Measurements from ENCODE around the gene SESN3.

DNA sequence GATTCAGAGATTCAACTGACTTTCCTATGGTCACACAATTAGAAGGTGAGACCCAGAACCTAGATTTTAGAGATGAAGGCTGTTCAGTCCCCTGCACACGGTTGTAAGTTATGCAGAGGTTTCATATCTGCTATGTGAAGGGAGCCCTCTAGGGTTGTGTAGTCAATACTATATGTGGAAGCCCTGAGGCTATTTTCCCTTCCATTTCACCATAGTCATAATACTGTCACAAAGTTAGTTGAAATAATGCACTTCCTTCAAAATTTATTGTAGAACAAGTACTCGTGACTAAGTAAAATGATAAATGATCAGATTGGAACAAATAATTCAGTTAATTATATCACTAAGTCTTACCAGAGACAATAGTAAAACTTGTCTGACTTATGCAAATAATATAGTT, 92.6 kb downstream of the SESN3 start:
- no peak for TF ChIP-seq EZH2 (IDR thresholded peaks at IDR 0.05; ENCODE audit: low read length, unreplicated experiment)
- TF ChIP-seq, protein P1, sequence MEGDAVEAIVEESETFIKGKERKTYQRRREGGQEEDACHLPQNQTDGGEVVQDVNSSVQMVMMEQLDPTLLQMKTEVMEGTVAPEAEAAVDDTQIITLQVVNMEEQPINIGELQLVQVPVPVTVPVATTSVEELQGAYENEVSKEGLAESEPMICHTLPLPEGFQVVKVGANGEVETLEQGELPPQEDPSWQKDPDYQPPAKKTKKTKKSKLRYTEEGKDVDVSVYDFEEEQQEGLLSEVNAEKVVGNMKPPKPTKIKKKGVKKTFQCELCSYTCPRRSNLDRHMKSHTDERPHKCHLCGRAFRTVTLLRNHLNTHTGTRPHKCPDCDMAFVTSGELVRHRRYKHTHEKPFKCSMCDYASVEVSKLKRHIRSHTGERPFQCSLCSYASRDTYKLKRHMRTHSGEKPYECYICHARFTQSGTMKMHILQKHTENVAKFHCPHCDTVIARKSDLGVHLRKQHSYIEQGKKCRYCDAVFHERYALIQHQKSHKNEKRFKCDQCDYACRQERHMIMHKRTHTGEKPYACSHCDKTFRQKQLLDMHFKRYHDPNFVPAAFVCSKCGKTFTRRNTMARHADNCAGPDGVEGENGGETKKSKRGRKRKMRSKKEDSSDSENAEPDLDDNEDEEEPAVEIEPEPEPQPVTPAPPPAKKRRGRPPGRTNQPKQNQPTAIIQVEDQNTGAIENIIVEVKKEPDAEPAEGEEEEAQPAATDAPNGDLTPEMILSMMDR (conservative IDR thresholded peaks at IDR 0.05; ENCODE audit: low read depth, low read length) = no peak; the same call in 1 of the 2 replicates

All from PC-3 (cell line).